A673 (cell line): Measurements from ENCODE around the gene NKPD1.

Experiments
- CTCF ChIP-seq: fragments of 300-800, 200-600 bp; sonication (generic); conservative IDR thresholded peaks from 2 replicates; pipeline ENCODE4 v1.5.1; 2017; ENCODE audit warnings: low read depth, mild to moderate bottlenecking, antibody characterized with exemption, low read length, moderate library complexity, mixed read lengths
- EZH2 ChIP-seq: fragments of 200-600 bp; sonication (generic); IDR thresholded peaks from 2 replicates; pipeline ENCODE4 v1.6.1; 2017; ENCODE audit warnings: borderline replicate concordance, low read depth, mild to moderate bottlenecking, mixed read lengths, antibody characterized with exemption, low read length; ENCODE audit not compliant: poor library complexity, severe bottlenecking

- TF ChIP-seq CTCF (no peak), EZH2 (no peak)
These were observed 45.5 kb upstream of the NKPD1 start for GRCh38 chr19:45206328-45206727.
